ENCODE results near the gene IMPDH2.

DNA sequence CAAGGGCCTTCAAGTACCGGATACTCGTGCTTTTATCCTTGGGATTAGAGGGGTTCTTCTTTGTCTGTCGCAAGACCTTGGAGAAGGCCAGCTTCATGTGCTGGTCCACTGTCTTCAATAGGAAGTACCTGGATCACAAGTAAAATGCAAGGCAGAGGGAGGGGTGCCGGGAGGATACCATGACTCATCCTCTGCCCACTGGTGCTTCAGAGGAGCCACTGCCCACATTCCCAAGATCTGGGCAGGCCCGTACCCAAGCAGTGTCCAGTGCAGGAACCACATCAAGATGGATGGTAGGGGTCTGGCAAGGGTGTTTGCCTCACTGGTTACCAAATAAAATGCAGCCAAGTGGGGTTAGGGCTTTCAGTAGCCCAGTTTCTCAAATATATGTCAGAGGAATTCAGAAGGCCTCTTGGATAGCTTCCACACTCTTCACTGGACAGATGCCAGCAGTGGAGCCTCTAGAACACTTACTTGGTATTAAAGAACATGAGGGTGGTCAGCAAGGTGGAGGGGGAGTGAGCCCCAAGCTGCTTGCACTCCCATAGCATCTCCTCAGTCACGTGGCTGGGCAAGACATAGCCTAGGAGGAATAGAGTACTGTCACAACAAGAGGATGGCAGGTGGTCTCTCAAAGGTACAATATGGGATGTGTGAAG lies 3.6 kb upstream of the IMPDH2 start:
- TF ChIP-seq POLR2AphosphoS5 (IDR thresholded peaks at IDR 0.05): no peak
- TF ChIP-seq, protein P1, sequence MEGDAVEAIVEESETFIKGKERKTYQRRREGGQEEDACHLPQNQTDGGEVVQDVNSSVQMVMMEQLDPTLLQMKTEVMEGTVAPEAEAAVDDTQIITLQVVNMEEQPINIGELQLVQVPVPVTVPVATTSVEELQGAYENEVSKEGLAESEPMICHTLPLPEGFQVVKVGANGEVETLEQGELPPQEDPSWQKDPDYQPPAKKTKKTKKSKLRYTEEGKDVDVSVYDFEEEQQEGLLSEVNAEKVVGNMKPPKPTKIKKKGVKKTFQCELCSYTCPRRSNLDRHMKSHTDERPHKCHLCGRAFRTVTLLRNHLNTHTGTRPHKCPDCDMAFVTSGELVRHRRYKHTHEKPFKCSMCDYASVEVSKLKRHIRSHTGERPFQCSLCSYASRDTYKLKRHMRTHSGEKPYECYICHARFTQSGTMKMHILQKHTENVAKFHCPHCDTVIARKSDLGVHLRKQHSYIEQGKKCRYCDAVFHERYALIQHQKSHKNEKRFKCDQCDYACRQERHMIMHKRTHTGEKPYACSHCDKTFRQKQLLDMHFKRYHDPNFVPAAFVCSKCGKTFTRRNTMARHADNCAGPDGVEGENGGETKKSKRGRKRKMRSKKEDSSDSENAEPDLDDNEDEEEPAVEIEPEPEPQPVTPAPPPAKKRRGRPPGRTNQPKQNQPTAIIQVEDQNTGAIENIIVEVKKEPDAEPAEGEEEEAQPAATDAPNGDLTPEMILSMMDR (IDR thresholded peaks at IDR 0.05): no peak
